HepG2 (cell line): ENCODE measurements around the gene PRKAR1B. TPM values are rescaled to one million over a fixed set of nuclear protein-coding genes. Genes with fewer than 3 reads are reported as not detected.

Experiments used
- DZIP1 ChIP-seq: sonication (generic); formaldehyde crosslinking; IDR thresholded peaks from 2 replicates; pipeline ENCODE4 v1.5.0; 2020; ENCODE audit warnings: mild to moderate bottlenecking, missing genetic modification reagents
- GPN1 ChIP-seq: sonication (generic); formaldehyde crosslinking; IDR thresholded peaks from 2 replicates; pipeline ENCODE4 v1.5.1; 2020; ENCODE audit warnings: missing genetic modification reagents, borderline replicate concordance
- HNF1B ChIP-seq: sonication (generic); formaldehyde crosslinking; IDR thresholded peaks from 2 replicates; pipeline ENCODE4 v1.5.1; 2020; ENCODE audit warnings: mild to moderate bottlenecking, moderate library complexity, missing genetic modification reagents
- ZFP1 ChIP-seq: IDR thresholded peaks from 2 replicates; pipeline ENCODE4 v1.6.1; 2016
- ZNF263 ChIP-seq: sonication (generic); formaldehyde crosslinking; IDR thresholded peaks from 2 replicates; pipeline ENCODE4 v1.4.0; 2020; ENCODE audit warnings: missing genetic modification reagents
- ZNF335 ChIP-seq: sonication (generic); formaldehyde crosslinking; IDR thresholded peaks from 2 replicates; pipeline ENCODE4 v1.4.0; 2020; ENCODE audit warnings: missing genetic modification reagents
- ZNF337 ChIP-seq: sonication (generic); formaldehyde crosslinking; IDR thresholded peaks from 2 replicates; pipeline ENCODE4 v1.5.1; 2020; ENCODE audit warnings: missing genetic modification reagents, low read depth, mild to moderate bottlenecking, borderline replicate concordance
- ZNF367 ChIP-seq: sonication (generic); formaldehyde crosslinking; IDR thresholded peaks from 2 replicates; pipeline ENCODE4 v1.4.0; 2020; ENCODE audit warnings: missing genetic modification reagents, borderline replicate concordance
- ZNF503 ChIP-seq: sonication (generic); formaldehyde crosslinking; IDR thresholded peaks from 2 replicates; pipeline ENCODE4 v1.4.0; 2020; ENCODE audit warnings: missing genetic modification reagents
- ZNF556 ChIP-seq: sonication (generic); formaldehyde crosslinking; IDR thresholded peaks from 2 replicates; pipeline ENCODE4 v1.4.0; 2020; ENCODE audit warnings: mild to moderate bottlenecking, missing genetic modification reagents, borderline replicate concordance
- ZNF713 ChIP-seq: sonication (generic); formaldehyde crosslinking; IDR thresholded peaks from 2 replicates; pipeline ENCODE4 v1.4.0; 2020; ENCODE audit warnings: mild to moderate bottlenecking, missing genetic modification reagents
- polyA plus RNA-seq, 8 experiments: library from polyadenylated mRNA; depleted of rRNA in 3 of 8; stranded (reverse) in 7 of 8; unstranded in 1 of 8; fragments of >200 nt; fragmentation: Illumina TruSeq in 4 of 8; extraction: Trizol in 4 of 8; gene quantifications; 2 replicates each; pipeline versions ENCODE4 v1.2.1 to v1.2.3, GENCODE V29; 2011 to 2016; ENCODE audit warnings: low read depth in 4 of 8, missing spikeins in 1 of 8, mixed read lengths in 1 of 8; ENCODE audit not compliant: insufficient read depth in 1 of 8
- total RNA-seq, 5 experiments: library from RNA; depleted of rRNA; stranded (reverse); fragments of >200 nt; fragmentation: Illumina TruSeq; extraction: Trizol; gene quantifications; 2 replicates each; pipeline ENCODE4 v1.2.3, GENCODE V29; 2016; ENCODE audit warnings: low read depth in 1 of 5
- TF ChIP-seq, protein P1 (sequence below): sonication (generic); formaldehyde crosslinking; IDR thresholded peaks from 2 replicates; pipeline ENCODE4 v1.4.0; 2020; ENCODE audit warnings: missing genetic modification reagents, borderline replicate concordance
- TF ChIP-seq, protein P2 (sequence below): sonication (generic); formaldehyde crosslinking; IDR thresholded peaks from 2 replicates; pipeline ENCODE4 v1.8.0; 2022; ENCODE audit warnings: mild to moderate bottlenecking, missing genetic modification reagents; ENCODE audit not compliant: insufficient replicate concordance

The PRKAR1B gene
- total and polyA plus RNA-seq, 2 of the 13 experiments (the other 11 are each of a cell fraction or from before 2014, with no cell fraction given): 7.9 to 28.2 TPM

DNA sequence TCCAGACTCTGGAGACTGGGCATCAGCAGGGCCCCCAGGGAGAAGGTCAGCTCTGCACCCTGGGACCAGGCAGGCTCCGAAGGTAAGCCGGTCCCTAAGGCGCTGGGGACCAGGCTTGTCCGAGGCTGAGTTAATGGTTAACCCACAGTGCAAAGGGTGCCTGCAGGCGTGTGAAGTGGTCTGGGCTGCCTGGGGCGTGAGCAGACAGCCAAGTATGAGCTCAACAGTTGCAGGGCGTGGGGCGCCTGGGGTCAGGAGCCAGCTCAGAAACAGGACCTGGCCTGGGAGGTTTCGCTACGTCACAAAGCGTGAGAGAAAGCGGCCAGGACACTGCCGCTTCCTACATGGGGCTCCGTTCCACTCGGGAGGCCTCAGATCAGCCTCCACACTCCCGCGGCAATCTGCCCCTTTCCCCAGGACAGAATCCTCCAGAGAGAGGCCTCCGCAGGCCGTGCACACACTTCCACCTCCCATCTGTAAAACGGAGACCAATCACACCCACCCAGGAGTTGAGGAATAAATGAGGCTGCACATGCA lies 223.4 kb downstream of the PRKAR1B start (continued):
- TF ChIP-seq, protein P1, sequence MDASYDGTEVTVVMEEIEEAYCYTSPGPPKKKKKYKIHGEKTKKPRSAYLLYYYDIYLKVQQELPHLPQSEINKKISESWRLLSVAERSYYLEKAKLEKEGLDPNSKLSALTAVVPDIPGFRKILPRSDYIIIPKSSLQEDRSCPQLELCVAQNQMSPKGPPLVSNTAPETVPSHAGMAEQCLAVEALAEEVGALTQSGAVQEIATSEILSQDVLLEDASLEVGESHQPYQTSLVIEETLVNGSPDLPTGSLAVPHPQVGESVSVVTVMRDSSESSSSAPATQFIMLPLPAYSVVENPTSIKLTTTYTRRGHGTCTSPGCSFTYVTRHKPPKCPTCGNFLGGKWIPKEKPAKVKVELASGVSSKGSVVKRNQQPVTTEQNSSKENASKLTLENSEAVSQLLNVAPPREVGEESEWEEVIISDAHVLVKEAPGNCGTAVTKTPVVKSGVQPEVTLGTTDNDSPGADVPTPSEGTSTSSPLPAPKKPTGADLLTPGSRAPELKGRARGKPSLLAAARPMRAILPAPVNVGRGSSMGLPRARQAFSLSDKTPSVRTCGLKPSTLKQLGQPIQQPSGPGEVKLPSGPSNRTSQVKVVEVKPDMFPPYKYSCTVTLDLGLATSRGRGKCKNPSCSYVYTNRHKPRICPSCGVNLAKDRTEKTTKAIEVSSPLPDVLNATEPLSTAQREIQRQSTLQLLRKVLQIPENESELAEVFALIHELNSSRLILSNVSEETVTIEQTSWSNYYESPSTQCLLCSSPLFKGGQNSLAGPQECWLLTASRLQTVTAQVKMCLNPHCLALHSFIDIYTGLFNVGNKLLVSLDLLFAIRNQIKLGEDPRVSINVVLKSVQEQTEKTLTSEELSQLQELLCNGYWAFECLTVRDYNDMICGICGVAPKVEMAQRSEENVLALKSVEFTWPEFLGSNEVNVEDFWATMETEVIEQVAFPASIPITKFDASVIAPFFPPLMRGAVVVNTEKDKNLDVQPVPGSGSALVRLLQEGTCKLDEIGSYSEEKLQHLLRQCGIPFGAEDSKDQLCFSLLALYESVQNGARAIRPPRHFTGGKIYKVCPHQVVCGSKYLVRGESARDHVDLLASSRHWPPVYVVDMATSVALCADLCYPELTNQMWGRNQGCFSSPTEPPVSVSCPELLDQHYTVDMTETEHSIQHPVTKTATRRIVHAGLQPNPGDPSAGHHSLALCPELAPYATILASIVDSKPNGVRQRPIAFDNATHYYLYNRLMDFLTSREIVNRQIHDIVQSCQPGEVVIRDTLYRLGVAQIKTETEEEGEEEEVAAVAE (CRISPR knock-in tag): 0 out of 2 replicates have a peak, but pooled peaks have one; percentile 20
- TF ChIP-seq ZFP1 (CRISPR knock-in tag): 0 out of 2 replicates have a peak, but pooled peaks have one; percentile 41
- peak; percentile 93 for TF ChIP-seq ZNF503 (CRISPR knock-in tag)
- no peak for TF ChIP-seq ZNF263 (CRISPR knock-in tag)
- TF ChIP-seq ZNF713 (CRISPR knock-in tag): no peak
- no peak for TF ChIP-seq ZNF556 (CRISPR knock-in tag)
- TF ChIP-seq GPN1 (CRISPR knock-in tag): no peak
- 0 out of 2 replicates have a peak, but pooled peaks have one; percentile 13 for TF ChIP-seq DZIP1 (CRISPR knock-in tag)
- TF ChIP-seq, protein P2, sequence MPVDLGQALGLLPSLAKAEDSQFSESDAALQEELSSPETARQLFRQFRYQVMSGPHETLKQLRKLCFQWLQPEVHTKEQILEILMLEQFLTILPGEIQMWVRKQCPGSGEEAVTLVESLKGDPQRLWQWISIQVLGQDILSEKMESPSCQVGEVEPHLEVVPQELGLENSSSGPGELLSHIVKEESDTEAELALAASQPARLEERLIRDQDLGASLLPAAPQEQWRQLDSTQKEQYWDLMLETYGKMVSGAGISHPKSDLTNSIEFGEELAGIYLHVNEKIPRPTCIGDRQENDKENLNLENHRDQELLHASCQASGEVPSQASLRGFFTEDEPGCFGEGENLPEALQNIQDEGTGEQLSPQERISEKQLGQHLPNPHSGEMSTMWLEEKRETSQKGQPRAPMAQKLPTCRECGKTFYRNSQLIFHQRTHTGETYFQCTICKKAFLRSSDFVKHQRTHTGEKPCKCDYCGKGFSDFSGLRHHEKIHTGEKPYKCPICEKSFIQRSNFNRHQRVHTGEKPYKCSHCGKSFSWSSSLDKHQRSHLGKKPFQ (CRISPR knock-in tag): peak; percentile 93
- TF ChIP-seq ZNF337 (CRISPR knock-in tag): no peak
- TF ChIP-seq HNF1B (CRISPR knock-in tag): peak; percentile 100
- TF ChIP-seq ZNF335 (CRISPR knock-in tag): no peak
- no peak for TF ChIP-seq ZNF367 (CRISPR knock-in tag)
